Putamen (tissue), 1 donor: Measurements from ENCODE around the gene GSTP1.

Experiments
- DNase-seq: peaks from one replicate; pipeline ENCODE4 v3.0.0-alpha.2; 2016; ENCODE audit warnings: low spot score

GSTP1 gene

GRCh38 chr11:67631411-67631810, 47.8 kb downstream of the GSTP1 start:
- no peak for DNase-seq

GRCh38 chr11:67631853-67632174, 48.2 kb downstream of the GSTP1 start:
- DNase-seq: no peak

- no peak for DNase-seq
Measured at GRCh38 chr11:67632175-67632981, 48.8 kb downstream of the GSTP1 start.

GRCh38 chr11:67632982-67633755, 49.6 kb downstream of the GSTP1 start:
- DNase-seq: no peak

- DNase-seq: no peak
Measured at GRCh38 chr11:67633758-67634365, 50.2 kb downstream of the GSTP1 start.

- no peak for DNase-seq
Measured at GRCh38 chr11:67634366-67635230, 51.0 kb downstream of the GSTP1 start.

GRCh38 chr11:67635231-67635521, 51.6 kb downstream of the GSTP1 start:
- DNase-seq: no peak
